ENCODE results near the gene AUTS2.

AUTS2 gene

GRCh38 chr7:70416986-70417655 lies 818.8 kb downstream of the AUTS2 start:
- DNase-seq (ENCODE audit: low spot score) = no peak
- TF ChIP-seq, protein P1, sequence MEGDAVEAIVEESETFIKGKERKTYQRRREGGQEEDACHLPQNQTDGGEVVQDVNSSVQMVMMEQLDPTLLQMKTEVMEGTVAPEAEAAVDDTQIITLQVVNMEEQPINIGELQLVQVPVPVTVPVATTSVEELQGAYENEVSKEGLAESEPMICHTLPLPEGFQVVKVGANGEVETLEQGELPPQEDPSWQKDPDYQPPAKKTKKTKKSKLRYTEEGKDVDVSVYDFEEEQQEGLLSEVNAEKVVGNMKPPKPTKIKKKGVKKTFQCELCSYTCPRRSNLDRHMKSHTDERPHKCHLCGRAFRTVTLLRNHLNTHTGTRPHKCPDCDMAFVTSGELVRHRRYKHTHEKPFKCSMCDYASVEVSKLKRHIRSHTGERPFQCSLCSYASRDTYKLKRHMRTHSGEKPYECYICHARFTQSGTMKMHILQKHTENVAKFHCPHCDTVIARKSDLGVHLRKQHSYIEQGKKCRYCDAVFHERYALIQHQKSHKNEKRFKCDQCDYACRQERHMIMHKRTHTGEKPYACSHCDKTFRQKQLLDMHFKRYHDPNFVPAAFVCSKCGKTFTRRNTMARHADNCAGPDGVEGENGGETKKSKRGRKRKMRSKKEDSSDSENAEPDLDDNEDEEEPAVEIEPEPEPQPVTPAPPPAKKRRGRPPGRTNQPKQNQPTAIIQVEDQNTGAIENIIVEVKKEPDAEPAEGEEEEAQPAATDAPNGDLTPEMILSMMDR (IDR thresholded peaks at IDR 0.05; ENCODE audit: extremely low read depth, missing control alignments) = no peak

GRCh38 chr7:70419526-70420380 lies 821.5 kb downstream of the AUTS2 start:
- DNase-seq (ENCODE audit: low spot score) = no peak
- TF ChIP-seq, protein P1 (IDR thresholded peaks at IDR 0.05; ENCODE audit: extremely low read depth, missing control alignments) = no peak

DNA sequence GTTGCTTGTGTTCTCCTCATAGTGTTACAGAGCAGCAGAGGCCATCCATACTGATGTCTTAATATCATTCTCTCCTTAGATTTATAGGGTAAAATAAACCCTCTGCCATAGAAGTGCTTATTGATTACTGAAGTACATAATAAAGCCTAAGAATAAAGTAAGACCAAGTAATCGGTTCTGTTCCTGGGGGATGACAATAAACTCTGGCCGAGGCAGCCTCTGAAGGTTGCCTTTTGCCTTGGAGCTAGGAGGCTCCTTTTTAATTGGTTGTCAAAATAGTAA lies 822.0 kb downstream of the AUTS2 start:
- no peak for DNase-seq (ENCODE audit: low spot score)
- TF ChIP-seq, protein P1 (IDR thresholded peaks at IDR 0.05; ENCODE audit: extremely low read depth, missing control alignments) = no peak

DNA sequence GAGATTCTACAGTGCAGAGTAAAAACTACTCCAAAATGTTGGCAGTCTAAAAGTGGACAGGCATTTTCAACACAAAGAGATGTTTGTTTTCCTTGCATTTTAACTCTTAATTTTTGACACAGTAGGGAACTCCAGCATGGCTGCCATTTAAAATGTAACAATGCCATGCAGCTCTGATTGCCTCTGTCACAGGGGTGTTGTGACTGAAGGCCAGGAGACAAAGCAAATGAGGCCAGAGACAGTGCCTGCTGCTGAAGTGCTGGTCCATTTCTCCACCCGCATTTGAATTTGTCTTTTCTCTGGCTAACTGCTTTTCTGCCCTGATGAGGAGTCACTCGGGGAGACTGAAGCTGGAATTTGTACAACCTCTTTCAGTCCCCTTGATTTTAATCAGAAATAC lies 823.0 kb downstream of the AUTS2 start:
- no peak for DNase-seq (ENCODE audit: low spot score)
- TF ChIP-seq, protein P1 (IDR thresholded peaks at IDR 0.05; ENCODE audit: extremely low read depth, missing control alignments) = no peak

- DNase-seq (ENCODE audit: low spot score) = peak; percentile 13
- TF ChIP-seq, protein P1 (IDR thresholded peaks at IDR 0.05; ENCODE audit: extremely low read depth, missing control alignments) = no peak
Measured at GRCh38 chr7:70426249-70426880, 828.1 kb downstream of the AUTS2 start.

DNA sequence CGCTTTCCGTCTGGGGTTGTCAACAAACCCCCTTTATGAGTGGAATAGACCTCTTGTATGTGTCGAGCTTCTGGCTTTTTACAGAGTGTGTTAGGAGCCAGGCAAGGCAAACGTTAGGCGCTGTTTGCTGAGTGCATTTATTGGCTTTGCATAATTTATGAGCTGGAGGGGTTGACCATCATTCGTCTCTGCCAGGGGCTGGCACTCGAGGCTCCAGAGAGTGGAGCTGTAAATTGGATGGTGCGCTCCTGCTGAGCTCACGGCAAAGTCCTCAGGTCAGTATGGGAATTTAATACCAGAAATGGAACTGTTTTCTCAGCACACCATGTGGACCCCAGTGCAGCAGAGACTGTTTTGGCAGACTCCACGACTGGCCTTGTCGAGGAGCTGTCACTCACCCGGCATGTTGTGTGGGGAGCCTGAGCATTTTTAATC lies 834.3 kb downstream of the AUTS2 start:
- no peak for DNase-seq (ENCODE audit: low spot score)
- TF ChIP-seq, protein P1 (IDR thresholded peaks at IDR 0.05; ENCODE audit: extremely low read depth, missing control alignments) = no peak

GRCh38 chr7:70434376-70434775 lies 836.1 kb downstream of the AUTS2 start:
- TF ChIP-seq, protein P1 (IDR thresholded peaks at IDR 0.05; ENCODE audit: extremely low read depth, missing control alignments) = no peak
- DNase-seq (ENCODE audit: low spot score) = no peak
